Measurements from ENCODE around the gene STK11. TPM values are rescaled to one million over a fixed set of nuclear protein-coding genes. Genes with fewer than 3 reads are reported as not detected.

The STK11 gene
- total RNA-seq, 1 experiment from 2014 or later = 116 TPM

- in situ Hi-C loops (cut with HindIII; ENCODE audit: low pct_unique_long_range_greater_than_20kb, low sequenced_read_pairs) = no loop called here
- Histone ChIP-seq H3K4me3 (ENCODE audit: low read depth in 2 of 2, low read length in 2 of 2) (no peak overlapping the region), H3K36me3 (ENCODE audit: control insufficient read depth, insufficient read depth, low read length) (no peaks in the 10 kb centered on the region; the same call in 1 of the 2 replicates), H3K9me3 (ENCODE audit: control insufficient read depth, insufficient read depth, low read depth, low read length) (no peaks in the 10 kb centered on the region), H3K4me1 (ENCODE audit: control insufficient read depth, insufficient read depth, low read length) (peaks cover 53% of the 10 kb centered on the region), H3K27ac (ENCODE audit: low read length) (peak overlapping the region; percentile 39; the same call in 1 of the 2 replicates), H3K27me3 (ENCODE audit: control insufficient read depth, insufficient read depth, low read length) (no peaks in the 10 kb centered on the region)
- BruUV-seq (replicated peaks) = no TSS peak
- intact Hi-C loops (cut with micrococcal nuclease; ENCODE audit: unreplicated experiment) = no loop called here
- CTCF ChIA-PET = interaction anchor here (0.6 kb wide), 1 partner anchor 24 kb away, joined by 3 read pairs; no protein-coding TSS in a partner anchor
- no peak for DNase-seq (ENCODE audit: low read depth, low spot score)
- TF ChIP-seq TCF7L2 (IDR thresholded peaks at IDR 0.05; ENCODE audit: low read depth, low read length) (no peak), SIN3A (IDR thresholded peaks at IDR 0.05; ENCODE audit: borderline replicate concordance, insufficient read depth, low read depth, low read length) (no peak), CTCF (IDR thresholded peaks at IDR 0.05) (no peak), POLR2AphosphoS5 (IDR thresholded peaks at IDR 0.05; ENCODE audit: low read depth, low read length) (no peak), REST (IDR thresholded peaks at IDR 0.05; ENCODE audit: insufficient read depth in 1 of 2, low read depth in 2 of 2, low read length in 1 of 2) (no peak)
- no peak for ATAC-seq
- POLR2A ChIA-PET = interaction anchor here (0.6 kb wide), 1 partner anchor 930 kb away, joined by 4 read pairs; no protein-coding TSS in a partner anchor
These were observed 6.1 kb downstream of the STK11 start for GRCh38 chr19:1211494-1212234.

GRCh38 chr19:1213391-1214286 lies 8.1 kb downstream of the STK11 start:
- Histone ChIP-seq H3K4me3 (ENCODE audit: low read depth in 2 of 2, low read length in 2 of 2) (peak overlapping the region in 1 of 2 experiments; percentile 26; a peak in 2 of 4 replicates), H3K27ac (ENCODE audit: low read length) (peak overlapping the region; percentile 88), H3K36me3 (ENCODE audit: control insufficient read depth, insufficient read depth, low read length) (no peaks in the 10 kb centered on the region; the same call in 1 of the 2 replicates), H3K27me3 (ENCODE audit: control insufficient read depth, insufficient read depth, low read length) (no peaks in the 10 kb centered on the region), H3K4me1 (ENCODE audit: control insufficient read depth, insufficient read depth, low read length) (peaks cover 59% of the 10 kb centered on the region), H3K9me3 (ENCODE audit: control insufficient read depth, insufficient read depth, low read depth, low read length) (no peaks in the 10 kb centered on the region)
- CTCF ChIA-PET = no interaction called here
- BruUV-seq (replicated peaks) = no TSS peak
- in situ Hi-C loops (cut with HindIII; ENCODE audit: low pct_unique_long_range_greater_than_20kb, low sequenced_read_pairs) = no loop called here
- DNase-seq (ENCODE audit: low read depth, low spot score) = no peak
- intact Hi-C loops (cut with micrococcal nuclease; ENCODE audit: unreplicated experiment) = no loop called here
- no peak for TF ChIP-seq TCF7L2 (IDR thresholded peaks at IDR 0.05; ENCODE audit: low read depth, low read length)
- no peak for TF ChIP-seq SIN3A (IDR thresholded peaks at IDR 0.05; ENCODE audit: borderline replicate concordance, insufficient read depth, low read depth, low read length)
- TF ChIP-seq REST (IDR thresholded peaks at IDR 0.05; ENCODE audit: insufficient read depth in 1 of 2, low read depth in 2 of 2, low read length in 1 of 2) = no peak
- TF ChIP-seq CTCF (IDR thresholded peaks at IDR 0.05) = no peak
- no peak for TF ChIP-seq POLR2AphosphoS5 (IDR thresholded peaks at IDR 0.05; ENCODE audit: low read depth, low read length)
- ATAC-seq = peak; percentile 59
- POLR2A ChIA-PET = no interaction called here
